ENCODE measurements around the gene TNS3.

TNS3 gene

DNA sequence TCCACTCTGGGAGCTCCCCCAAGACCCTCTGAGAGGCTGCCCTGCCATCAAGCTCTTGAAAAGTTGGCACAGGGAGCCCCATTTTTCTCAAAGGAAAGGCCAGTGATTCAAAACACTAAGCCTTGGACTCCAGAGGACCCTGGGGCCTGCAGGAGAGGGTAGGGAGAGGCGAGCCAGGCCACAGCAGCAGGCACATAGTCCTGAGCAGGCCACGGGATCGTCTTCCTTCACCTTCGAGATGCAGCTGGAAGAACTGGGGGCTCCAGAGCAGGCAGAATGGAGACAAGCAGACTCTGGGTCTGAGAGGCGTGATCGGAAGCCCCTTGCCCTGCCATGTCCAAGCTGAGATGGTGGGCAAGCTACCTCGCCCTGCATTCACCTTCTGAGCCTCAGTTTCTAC lies 13.9 kb downstream of the TNS3 start:
- Histone ChIP-seq H3K4me1 (ENCODE audit: control insufficient read depth, insufficient read depth, low read length) (peaks cover 29% of the 10 kb centered on the region), H3K9ac (ENCODE audit: low read depth, low read length) (no peak overlapping the region), H3K9me3 (replicated peaks; ENCODE audit: low read length) (no peaks in the 10 kb centered on the region), H3K4me3 (ENCODE audit: low read length) (no peak overlapping the region), H3K27me3 (ENCODE audit: control insufficient read depth, insufficient read depth, low read length) (no peaks in the 10 kb centered on the region), H3K36me3 (ENCODE audit: insufficient read depth, low read length) (peaks cover 7% of the 10 kb centered on the region), H3K4me2 (ENCODE audit: low read length) (no peak overlapping the region)

DNA sequence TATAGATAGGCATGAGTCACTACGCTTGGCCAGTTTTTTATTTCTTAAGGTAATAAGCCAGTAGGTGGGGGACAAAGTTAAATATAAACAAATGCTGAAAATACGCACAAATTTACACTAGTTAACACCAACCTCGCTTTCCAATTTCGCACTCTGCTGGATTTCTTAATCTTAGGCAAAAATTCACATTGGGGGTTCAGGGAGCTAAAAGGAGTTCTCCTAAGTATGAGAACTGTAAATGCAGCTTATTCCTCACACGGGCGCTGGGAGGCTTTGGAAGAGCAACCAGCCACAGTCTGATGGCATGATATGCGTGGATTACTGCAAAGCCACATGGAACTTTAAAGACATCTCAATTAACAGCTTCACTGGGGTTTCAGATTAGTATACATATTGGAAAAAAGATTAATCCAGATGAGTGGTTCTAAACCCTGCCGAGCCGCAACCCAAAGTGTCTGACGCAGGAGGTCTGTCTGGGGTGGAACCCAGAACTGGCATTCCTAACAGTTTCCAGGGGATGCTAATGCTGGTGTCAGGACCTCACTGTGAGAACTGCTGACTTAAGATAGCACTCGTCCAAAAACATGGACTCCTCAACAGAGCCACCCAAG lies 16.2 kb downstream of the TNS3 start:
- H3K4me2 ChIP-seq (ENCODE audit: low read length): no peak overlapping the region
- H3K9me3 ChIP-seq (replicated peaks; ENCODE audit: low read length): no peaks in the 10 kb centered on the region
- no peaks in the 10 kb centered on the region for H3K27me3 ChIP-seq (ENCODE audit: control insufficient read depth, insufficient read depth, low read length)
- peaks cover 8% of the 10 kb centered on the region for H3K4me1 ChIP-seq (ENCODE audit: control insufficient read depth, insufficient read depth, low read length)
- H3K36me3 ChIP-seq (ENCODE audit: insufficient read depth, low read length): peaks cover 7% of the 10 kb centered on the region
- no peak overlapping the region for H3K9ac ChIP-seq (ENCODE audit: low read depth, low read length)
- no peak overlapping the region for H3K4me3 ChIP-seq (ENCODE audit: low read length)

DNA sequence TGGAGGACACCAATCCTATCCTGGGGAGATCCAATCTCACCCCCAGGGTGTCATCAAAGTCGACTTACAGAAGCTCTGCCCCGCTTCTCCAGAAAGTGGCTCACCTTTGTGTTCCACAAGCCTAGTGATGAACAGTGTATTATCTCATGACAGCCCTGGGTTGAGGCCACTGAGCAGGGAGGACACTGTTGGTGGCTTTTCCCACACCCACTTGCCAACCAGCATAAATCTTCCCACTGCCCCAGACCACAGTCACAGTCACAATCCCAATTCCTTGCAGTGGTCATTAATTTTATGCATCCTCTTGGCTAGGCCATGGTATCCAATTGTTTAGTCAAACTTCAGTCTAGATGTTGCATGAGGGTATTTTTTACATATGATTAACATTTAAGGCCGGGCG lies 18.4 kb downstream of the TNS3 start:
- Histone ChIP-seq H3K9ac (ENCODE audit: low read depth, low read length) (no peak overlapping the region), H3K36me3 (ENCODE audit: insufficient read depth, low read length) (peaks cover 4% of the 10 kb centered on the region), H3K4me1 (ENCODE audit: control insufficient read depth, insufficient read depth, low read length) (peaks cover 2% of the 10 kb centered on the region), H3K4me3 (ENCODE audit: low read length) (no peak overlapping the region), H3K9me3 (replicated peaks; ENCODE audit: low read length) (no peaks in the 10 kb centered on the region), H3K4me2 (ENCODE audit: low read length) (no peak overlapping the region), H3K27me3 (ENCODE audit: control insufficient read depth, insufficient read depth, low read length) (no peaks in the 10 kb centered on the region)

DNA sequence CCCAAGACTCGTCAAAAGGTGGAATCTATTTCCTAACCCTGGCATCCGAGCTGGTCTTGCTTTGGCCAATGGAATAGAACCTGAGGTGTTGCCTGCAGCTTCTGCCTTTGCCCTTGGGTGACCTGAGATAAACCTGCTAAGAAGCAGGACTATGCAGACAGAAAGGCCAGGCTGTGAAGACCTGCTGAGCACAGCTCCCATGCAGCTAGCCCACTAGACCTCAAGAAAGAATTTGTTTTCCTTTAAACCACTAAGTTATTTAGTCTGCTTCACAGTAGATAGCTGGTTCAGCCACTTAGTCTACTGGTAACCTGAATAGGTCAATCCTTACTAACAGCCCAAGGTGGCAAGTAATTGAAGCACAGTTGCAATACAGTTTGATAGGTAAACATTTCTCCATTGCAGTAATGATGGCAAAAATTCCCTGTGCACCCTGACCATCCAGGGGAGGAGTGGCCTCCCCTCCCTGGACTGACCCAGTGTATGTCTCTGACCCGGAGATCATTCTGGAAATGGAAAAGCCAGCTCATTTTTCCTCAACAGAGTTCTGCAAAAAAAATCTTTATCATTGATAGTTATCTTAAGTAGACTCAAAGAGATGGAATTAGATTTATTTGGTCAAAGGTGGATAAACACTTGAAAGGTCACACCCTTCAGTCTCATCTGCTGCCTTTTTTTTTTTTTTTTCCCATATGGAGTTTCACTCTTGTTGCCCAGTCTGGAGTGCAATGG lies 20.0 kb downstream of the TNS3 start:
- no peaks in the 10 kb centered on the region for H3K27me3 ChIP-seq (ENCODE audit: control insufficient read depth, insufficient read depth, low read length)
- no peak overlapping the region for H3K4me3 ChIP-seq (ENCODE audit: low read length)
- H3K36me3 ChIP-seq (ENCODE audit: insufficient read depth, low read length): no peaks in the 10 kb centered on the region
- H3K4me2 ChIP-seq (ENCODE audit: low read length): no peak overlapping the region
- H3K9me3 ChIP-seq (replicated peaks; ENCODE audit: low read length): no peaks in the 10 kb centered on the region
- H3K4me1 ChIP-seq (ENCODE audit: control insufficient read depth, insufficient read depth, low read length): peaks cover 18% of the 10 kb centered on the region
- no peak overlapping the region for H3K9ac ChIP-seq (ENCODE audit: low read depth, low read length)

DNA sequence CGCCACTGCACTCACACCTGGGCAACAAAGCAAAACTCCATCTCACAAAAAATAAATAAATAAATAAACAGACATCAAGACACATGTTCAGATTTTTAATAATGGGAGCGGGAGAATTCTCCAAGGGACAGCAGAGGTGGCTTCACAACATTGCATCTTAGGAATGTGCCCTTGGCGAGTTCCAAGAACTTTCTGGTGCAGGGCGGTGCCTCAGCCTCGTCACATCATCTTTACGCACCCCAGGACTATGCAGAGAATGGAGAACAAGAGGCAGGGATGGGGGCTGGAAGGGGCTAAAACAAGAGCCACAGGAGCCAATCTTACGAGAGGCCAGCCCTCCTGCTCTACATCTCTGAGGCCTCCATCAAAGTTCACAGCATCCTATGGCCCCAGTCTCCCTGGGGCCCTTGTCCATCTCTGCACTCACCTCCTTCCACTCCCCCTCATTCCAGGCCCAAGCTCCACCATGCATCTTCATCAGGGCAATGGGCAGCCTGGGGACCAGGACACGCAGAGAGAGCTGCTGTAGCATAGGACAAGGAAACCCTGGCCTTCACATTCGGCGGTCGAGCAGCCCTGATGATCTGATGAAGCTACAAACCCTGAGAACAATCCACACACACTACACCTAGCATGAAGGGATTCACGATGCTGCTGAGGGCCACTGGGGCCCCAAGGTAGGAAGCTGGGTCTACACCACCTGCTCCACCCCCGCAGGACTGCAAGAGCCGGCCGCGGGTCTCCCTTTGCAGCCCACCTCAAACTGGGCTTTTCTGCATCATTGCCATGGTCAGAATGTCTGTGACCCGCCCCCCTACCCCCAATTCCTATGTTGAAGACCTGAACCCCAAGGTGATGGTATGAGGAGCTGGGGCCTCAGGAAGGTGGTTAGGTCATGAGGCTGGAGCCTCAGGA lies 22.3 kb downstream of the TNS3 start:
- Histone ChIP-seq H3K4me3 (ENCODE audit: low read length) (no peak overlapping the region), H3K9me3 (replicated peaks; ENCODE audit: low read length) (no peaks in the 10 kb centered on the region), H3K27me3 (ENCODE audit: control insufficient read depth, insufficient read depth, low read length) (no peaks in the 10 kb centered on the region), H3K4me1 (ENCODE audit: control insufficient read depth, insufficient read depth, low read length) (peaks cover 33% of the 10 kb centered on the region), H3K36me3 (ENCODE audit: insufficient read depth, low read length) (peaks cover 4% of the 10 kb centered on the region), H3K9ac (ENCODE audit: low read depth, low read length) (no peak overlapping the region), H3K4me2 (ENCODE audit: low read length) (no peak overlapping the region)

DNA sequence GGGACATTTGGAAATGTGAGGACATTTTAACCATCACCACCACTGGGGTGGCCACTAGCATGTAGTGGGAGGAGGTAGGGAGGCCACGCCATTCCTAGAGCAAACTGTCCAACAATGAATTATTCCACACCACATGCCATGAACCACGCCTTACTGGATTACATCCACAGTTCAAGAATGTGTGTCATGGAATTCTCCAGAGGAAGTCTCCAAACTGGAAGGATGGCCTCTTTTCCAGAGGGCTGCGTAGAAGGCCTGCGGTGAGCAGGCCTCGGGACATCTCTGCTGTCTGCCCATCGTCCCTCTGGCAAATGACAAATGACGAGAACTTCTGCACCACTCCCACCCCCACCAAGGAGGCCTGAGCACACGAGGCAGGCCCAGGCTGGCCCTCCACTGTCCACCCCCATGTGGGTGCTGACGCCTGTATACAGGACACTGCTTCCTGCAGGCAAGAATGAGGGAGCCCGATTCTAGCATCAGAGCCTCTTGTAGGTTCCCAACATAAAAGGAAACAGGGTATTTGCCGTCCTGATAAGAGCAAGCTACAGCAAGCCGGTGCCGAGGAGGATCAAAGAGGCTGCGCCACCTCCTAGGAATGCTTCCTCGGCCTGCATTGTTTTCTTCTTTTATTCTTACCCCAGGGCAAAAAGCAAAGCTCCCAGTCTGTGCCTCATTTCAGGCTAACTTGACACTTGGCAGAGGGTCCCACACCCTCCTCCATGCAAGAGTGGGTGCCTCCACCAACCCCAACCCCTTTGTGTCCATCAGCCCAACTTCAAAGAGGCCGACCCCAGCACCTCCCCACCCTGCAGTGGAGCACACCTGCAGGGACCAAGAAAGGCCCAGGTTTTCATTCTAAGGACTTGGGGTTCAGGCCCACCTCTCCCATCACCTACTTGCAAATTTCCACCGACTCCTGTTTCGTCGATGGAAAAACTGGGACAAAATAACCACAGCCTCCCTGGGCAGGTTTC lies 23.9 kb downstream of the TNS3 start:
- Histone ChIP-seq H3K36me3 (ENCODE audit: insufficient read depth, low read length) (peaks cover 4% of the 10 kb centered on the region), H3K27me3 (ENCODE audit: control insufficient read depth, insufficient read depth, low read length) (no peaks in the 10 kb centered on the region), H3K4me3 (ENCODE audit: low read length) (no peak overlapping the region), H3K9ac (ENCODE audit: low read depth, low read length) (peak overlapping the region; percentile 66), H3K9me3 (replicated peaks; ENCODE audit: low read length) (no peaks in the 10 kb centered on the region), H3K4me1 (ENCODE audit: control insufficient read depth, insufficient read depth, low read length) (peaks cover 39% of the 10 kb centered on the region), H3K4me2 (ENCODE audit: low read length) (peak overlapping the region; percentile 1)

DNA sequence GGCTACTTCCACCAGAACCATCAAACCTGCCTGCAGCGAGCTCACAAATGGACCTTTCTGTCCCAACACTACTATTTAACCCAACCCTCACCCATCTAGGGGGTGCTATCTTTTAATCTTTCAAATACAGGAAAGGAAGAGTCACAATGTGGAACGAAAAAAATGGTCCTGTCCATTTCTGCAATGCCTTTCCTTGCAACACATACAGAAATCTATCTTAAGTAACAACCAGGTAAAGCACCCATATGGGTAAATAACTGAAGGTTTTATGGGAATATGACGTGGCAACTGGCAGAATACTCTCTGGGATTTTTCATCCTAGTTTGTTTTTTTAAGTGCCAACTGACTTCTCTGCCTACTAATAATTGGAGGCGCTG lies 24.6 kb downstream of the TNS3 start:
- H3K4me3 ChIP-seq (ENCODE audit: low read length): no peak overlapping the region
- peaks cover 4% of the 10 kb centered on the region for H3K36me3 ChIP-seq (ENCODE audit: insufficient read depth, low read length)
- H3K27me3 ChIP-seq (ENCODE audit: control insufficient read depth, insufficient read depth, low read length): no peaks in the 10 kb centered on the region
- H3K4me1 ChIP-seq (ENCODE audit: control insufficient read depth, insufficient read depth, low read length): peaks cover 46% of the 10 kb centered on the region
- peak overlapping the region; percentile 66 for H3K9ac ChIP-seq (ENCODE audit: low read depth, low read length)
- peak overlapping the region; percentile 1 for H3K4me2 ChIP-seq (ENCODE audit: low read length)
- no peaks in the 10 kb centered on the region for H3K9me3 ChIP-seq (replicated peaks; ENCODE audit: low read length)

DNA sequence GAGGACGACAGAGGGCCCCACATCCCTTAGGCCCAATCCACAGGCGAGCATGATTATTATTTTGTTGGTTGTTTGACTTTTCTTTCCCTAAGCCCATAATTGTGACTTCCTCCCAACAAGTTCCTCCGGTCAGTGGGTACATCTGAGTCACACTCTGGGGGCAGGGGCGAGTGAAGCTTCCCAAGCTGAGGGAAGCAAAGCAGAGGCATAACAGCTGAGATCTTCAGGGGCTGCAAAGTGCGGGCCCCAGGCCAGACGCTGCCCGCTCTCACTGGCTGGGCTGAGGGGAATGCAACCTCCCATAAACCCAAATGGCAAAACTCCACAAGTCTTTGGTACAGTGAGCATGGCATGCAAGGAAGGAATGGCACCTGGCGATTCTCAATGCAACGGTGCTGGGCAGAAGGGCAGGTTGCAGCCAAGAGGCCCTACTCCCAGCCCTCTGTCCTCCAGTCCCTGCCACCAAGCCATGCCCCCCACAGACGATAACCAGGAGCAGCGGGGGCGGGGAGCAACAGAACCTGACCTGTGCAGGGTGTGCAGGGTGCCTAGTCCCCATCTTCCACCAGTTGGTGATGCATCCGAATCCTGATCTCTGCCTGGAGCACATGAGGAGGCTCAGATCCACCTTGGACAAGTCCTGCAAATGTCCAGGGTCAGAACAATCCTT lies 25.3 kb downstream of the TNS3 start:
- peaks cover 53% of the 10 kb centered on the region for H3K4me1 ChIP-seq (ENCODE audit: control insufficient read depth, insufficient read depth, low read length)
- H3K4me2 ChIP-seq (ENCODE audit: low read length): peak overlapping the region; percentile 47
- H3K27me3 ChIP-seq (ENCODE audit: control insufficient read depth, insufficient read depth, low read length): no peaks in the 10 kb centered on the region
- peaks cover 4% of the 10 kb centered on the region for H3K36me3 ChIP-seq (ENCODE audit: insufficient read depth, low read length)
- peak overlapping the region; percentile 66 for H3K9ac ChIP-seq (ENCODE audit: low read depth, low read length)
- no peaks in the 10 kb centered on the region for H3K9me3 ChIP-seq (replicated peaks; ENCODE audit: low read length)
- peak overlapping the region; percentile 21 for H3K4me3 ChIP-seq (ENCODE audit: low read length)

DNA sequence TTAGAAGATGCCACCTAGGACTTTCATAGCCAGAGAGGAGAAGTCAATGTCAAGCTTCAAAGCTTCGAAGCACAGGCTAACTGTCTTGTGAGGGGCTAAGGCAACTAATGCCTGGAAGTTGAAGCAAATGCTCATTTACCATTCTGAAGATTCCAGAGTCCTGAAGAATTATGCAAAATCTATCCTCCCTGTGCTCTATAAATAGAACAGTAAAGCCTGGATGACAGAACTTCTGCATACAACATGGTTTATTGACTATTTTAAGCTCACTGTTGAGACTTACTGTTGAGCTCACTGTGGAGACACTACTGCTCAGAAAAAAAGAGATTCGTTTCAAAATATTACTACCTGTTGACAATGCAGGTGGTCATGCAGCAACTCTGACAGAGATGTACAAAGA lies 28.6 kb downstream of the TNS3 start:
- H3K4me3 ChIP-seq (ENCODE audit: low read length): no peak overlapping the region

DNA sequence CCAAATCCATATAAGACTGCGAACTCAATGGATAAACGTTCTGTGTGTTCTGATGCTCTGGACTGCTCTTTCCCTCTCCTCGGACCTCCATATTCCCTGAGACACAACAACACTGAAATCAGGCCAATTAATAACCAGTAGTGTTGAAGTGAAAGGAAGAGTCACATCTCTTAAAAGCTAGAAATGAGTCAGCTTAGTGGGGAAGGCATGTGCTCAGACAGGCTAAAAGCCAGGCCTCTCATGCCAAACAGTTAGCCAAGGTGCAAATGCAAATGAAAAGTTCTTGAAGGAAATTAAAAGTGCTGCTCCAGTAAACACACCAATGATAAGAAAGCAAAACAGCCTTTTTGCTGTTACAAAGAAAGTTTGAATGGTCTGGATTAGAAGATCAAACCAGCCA lies 29.3 kb downstream of the TNS3 start:
- Histone ChIP-seq H3K4me2 (ENCODE audit: low read length) (no peak overlapping the region), H3K4me3 (ENCODE audit: low read length) (no peak overlapping the region), H3K4me1 (ENCODE audit: control insufficient read depth, insufficient read depth, low read length) (peaks cover 58% of the 10 kb centered on the region), H3K27me3 (ENCODE audit: control insufficient read depth, insufficient read depth, low read length) (no peaks in the 10 kb centered on the region), H3K36me3 (ENCODE audit: insufficient read depth, low read length) (peaks cover 4% of the 10 kb centered on the region), H3K9ac (ENCODE audit: low read depth, low read length) (no peak overlapping the region), H3K9me3 (replicated peaks; ENCODE audit: low read length) (no peaks in the 10 kb centered on the region)

More for the DNA sequence above, 28.6 kb downstream of the TNS3 start:
- H3K27me3 ChIP-seq (ENCODE audit: control insufficient read depth, insufficient read depth, low read length): no peaks in the 10 kb centered on the region
- H3K9ac ChIP-seq (ENCODE audit: low read depth, low read length): no peak overlapping the region
- H3K4me1 ChIP-seq (ENCODE audit: control insufficient read depth, insufficient read depth, low read length): peaks cover 58% of the 10 kb centered on the region
- no peak overlapping the region for H3K4me2 ChIP-seq (ENCODE audit: low read length)
- peaks cover 4% of the 10 kb centered on the region for H3K36me3 ChIP-seq (ENCODE audit: insufficient read depth, low read length)
- H3K9me3 ChIP-seq (replicated peaks; ENCODE audit: low read length): no peaks in the 10 kb centered on the region

Measured in skeletal muscle satellite cell (primary cell).